Bone marrow (tissue), 2 donors: ENCODE results near the gene PUS10.
A peak's percentile ranks its signal among the peaks of the same experiment; 100 is the strongest.

Experiments used
- DNase-seq, 2 donors: peaks; one replicate each; lab custom pipeline; 2025; lab: John Stamatoyannopoulos, UW

The PUS10 gene

GRCh38 chr2:60972889-60973656 is 45.0 kb downstream of the PUS10 start:
- no peak for DNase-seq

- DNase-seq: no peak
Observed at GRCh38 chr2:60966507-60967405, 51.3 kb downstream of the PUS10 start.

GRCh38 chr2:60965499-60965785 is 52.6 kb downstream of the PUS10 start:
- DNase-seq: no peak

GRCh38 chr2:60964651-60965498 is 53.2 kb downstream of the PUS10 start:
- DNase-seq: peak in 1 of 2 donors; percentile 19

- no peak for DNase-seq
Observed at GRCh38 chr2:60963190-60963589, 54.9 kb downstream of the PUS10 start.

- DNase-seq: no peak
Observed at GRCh38 chr2:60962528-60962927, 55.5 kb downstream of the PUS10 start.

- peak in 1 of 2 donors; percentile 46 for DNase-seq
Observed at GRCh38 chr2:60961457-60961856, 56.6 kb downstream of the PUS10 start.

- no peak for DNase-seq
Observed at GRCh38 chr2:60960706-60961105, 57.3 kb downstream of the PUS10 start.

GRCh38 chr2:60959501-60959900 is 58.6 kb downstream of the PUS10 start:
- DNase-seq: no peak

GRCh38 chr2:60958800-60959199 is 59.3 kb downstream of the PUS10 start:
- no peak for DNase-seq

GRCh38 chr2:60958361-60958760 is 59.7 kb downstream of the PUS10 start:
- DNase-seq: no peak

GRCh38 chr2:60957643-60958042 is 60.4 kb downstream of the PUS10 start:
- no peak for DNase-seq

- no peak for DNase-seq
Observed at GRCh38 chr2:60957224-60957623, 60.8 kb downstream of the PUS10 start.

GRCh38 chr2:60954139-60954538 is 63.9 kb downstream of the PUS10 start:
- no peak for DNase-seq

GRCh38 chr2:60948926-60949579 is 69.0 kb downstream of the PUS10 start:
- no peak for DNase-seq

GRCh38 chr2:60948161-60948560 is 69.9 kb downstream of the PUS10 start:
- no peak for DNase-seq

- DNase-seq: no peak
Observed at GRCh38 chr2:60947056-60947455, 71.0 kb downstream of the PUS10 start.

GRCh38 chr2:60945341-60945740 is 72.7 kb downstream of the PUS10 start:
- DNase-seq: no peak

- no peak for DNase-seq
Observed at GRCh38 chr2:60939622-60940021, 78.4 kb downstream of the PUS10 start.

- DNase-seq: no peak
Observed at GRCh38 chr2:60938301-60938700, 79.8 kb downstream of the PUS10 start.

- no peak for DNase-seq
Observed at GRCh38 chr2:60936757-60937156, 81.3 kb downstream of the PUS10 start.

GRCh38 chr2:60934165-60934722 is 83.8 kb downstream of the PUS10 start:
- DNase-seq: no peak
